Fibroblast of mammary gland (primary cell): Measurements from ENCODE around the gene PIK3CD.

Experiments
- DNase-seq: peaks from one replicate; pipeline ENCODE4 v3.0.0-alpha.2; 2010; ENCODE audit warnings: low read depth
- H3K4me3 ChIP-seq: 2 replicates; pipeline ENCODE4 v1.5.1; 2011; ENCODE audit warnings: low read depth, mild to moderate bottlenecking, low read length, moderate library complexity; ENCODE audit not compliant: control insufficient read depth
- CTCF ChIP-seq: conservative IDR thresholded peaks from 2 replicates; pipeline ENCODE4 v1.5.1; 2011; ENCODE audit warnings: low read depth, low read length, inconsistent platforms; ENCODE audit not compliant: control insufficient read depth, insufficient read depth

Gene PIK3CD

GRCh38 chr1:9605946-9606455 is 45.5 kb upstream of the PIK3CD start:
- no peak for TF ChIP-seq CTCF
- DNase-seq, result no peak

GRCh38 chr1:9606458-9606857 is 45.1 kb upstream of the PIK3CD start:
- TF ChIP-seq CTCF, result no peak
- no peak overlapping the region for H3K4me3 ChIP-seq
- DNase-seq, result no peak

More at GRCh38 chr1:9605946-9606455, 45.5 kb upstream of the PIK3CD start:
- H3K4me3 ChIP-seq, result no peak overlapping the region

- DNase-seq, result no peak
- no peak for TF ChIP-seq CTCF
Observed at GRCh38 chr1:9606948-9607347, 44.6 kb upstream of the PIK3CD start.

GRCh38 chr1:9607352-9607751 is 44.2 kb upstream of the PIK3CD start:
- no peak for TF ChIP-seq CTCF
- no peak for DNase-seq
- no peak overlapping the region for H3K4me3 ChIP-seq

More at GRCh38 chr1:9606948-9607347, 44.6 kb upstream of the PIK3CD start:
- no peak overlapping the region for H3K4me3 ChIP-seq

GRCh38 chr1:9609998-9610397 is 41.5 kb upstream of the PIK3CD start:
- TF ChIP-seq CTCF, result no peak
- H3K4me3 ChIP-seq, result no peak overlapping the region
- no peak for DNase-seq

GRCh38 chr1:9610548-9610947 is 41.0 kb upstream of the PIK3CD start:
- DNase-seq, result no peak
- H3K4me3 ChIP-seq, result no peak overlapping the region
- TF ChIP-seq CTCF, result no peak

- H3K4me3 ChIP-seq, result no peak overlapping the region
- no peak for DNase-seq
- TF ChIP-seq CTCF, result no peak
Observed at GRCh38 chr1:9611716-9612115, 39.8 kb upstream of the PIK3CD start.
